Endothelial cell of umbilical vein (primary cell): Measurements from ENCODE around the gene SLFN14. TPM values are rescaled to one million over a fixed set of nuclear protein-coding genes. Genes with fewer than 3 reads are reported as not detected.

Experiments used
- BruUV-seq: library from RNA; stranded (reverse); fragments of 400-500 nt; replicated peaks from 2 replicates; lab custom pipeline; 2021; lab: Mats Ljungman, UMichigan
- CTCF ChIA-PET: fragments of 300-600, 350-600 bp; sonication (Branson Sonifier 250); formaldehyde crosslinking; loops from one replicate; lab custom pipeline; 2021; ENCODE audit warnings: antibody characterized with exemption, inconsistent platforms; lab: Charles Lee
- POLR2A ChIA-PET: fragments of 300-600, 350-600 bp; sonication (Branson Sonifier 250); formaldehyde crosslinking; loops from one replicate; lab custom pipeline; 2021; ENCODE audit warnings: antibody characterized with exemption, inconsistent platforms; lab: Charles Lee
- DNase-seq: peaks from one replicate; pipeline ENCODE4 v3.0.0-alpha.2; 2011; ENCODE audit warnings: low read depth, low spot score
- FAIRE-seq: peaks from 2 replicates; lab custom pipeline; 2011; peaks lifted over from hg19 to GRCh38; lab: Jason Lieb, UNC
- H2AFZ ChIP-seq: 2 replicates; pipeline ENCODE4 v1.6.0; 2012; ENCODE audit warnings: low read depth, low read length, control low read depth, inconsistent platforms
- H3K27ac ChIP-seq: 2 replicates; pipeline ENCODE4 v1.5.1; 2011; ENCODE audit warnings: low read depth, mild to moderate bottlenecking, control low read depth, low read length, moderate library complexity; ENCODE audit not compliant: insufficient read depth
- H3K27me3 ChIP-seq, 2 experiments: 2 replicates each; pipeline versions ENCODE4 v1.6.0 to v1.6.1; 2011; ENCODE audit warnings: low read length in 2 of 2, mixed read lengths in 1 of 2; ENCODE audit not compliant: control insufficient read depth in 2 of 2, insufficient read depth in 2 of 2
- H3K36me3 ChIP-seq, 2 experiments: 2 replicates in 1 of 2; 3 replicates in 1 of 2; pipeline ENCODE4 v1.5.1; 2011; ENCODE audit warnings: low read length in 2 of 2, mild to moderate bottlenecking in 1 of 2, moderate library complexity in 1 of 2; ENCODE audit not compliant: control insufficient read depth in 2 of 2, insufficient read depth in 2 of 2; ENCODE audit errors: extremely low read depth in 1 of 2
- H3K4me1 ChIP-seq: 3 replicates; pipeline ENCODE4 v1.5.1; 2011; ENCODE audit warnings: mild to moderate bottlenecking, low read length; ENCODE audit not compliant: control insufficient read depth, insufficient read depth; ENCODE audit errors: extremely low read depth
- H3K4me2 ChIP-seq: 2 replicates; pipeline ENCODE4 v1.6.1; 2011; ENCODE audit warnings: low read length, control low read depth, mixed read lengths; ENCODE audit not compliant: insufficient read depth
- H3K4me3 ChIP-seq, 3 experiments: fragments of 200-600 bp in 1 of 3; sonication (generic), shearing (Covaris generic) in 1 of 3; replicated peaks in 1 of 3; 2 replicates each; pipeline ENCODE4 v1.5.1; 2011 to 2016; ENCODE audit warnings: control low read depth in 3 of 3, low read length in 3 of 3, mild to moderate bottlenecking in 2 of 3, inconsistent platforms in 1 of 3, low read depth in 1 of 3, moderate library complexity in 1 of 3; ENCODE audit not compliant: insufficient read depth in 1 of 3
- H3K79me2 ChIP-seq: 2 replicates; pipeline ENCODE4 v1.6.0; 2012; ENCODE audit warnings: low read length, inconsistent platforms; ENCODE audit not compliant: control insufficient read depth, insufficient read depth
- H3K9ac ChIP-seq: replicated peaks from 2 replicates; pipeline ENCODE3; 2011; ENCODE audit warnings: low read length, control low read depth; ENCODE audit not compliant: insufficient read depth; ENCODE audit errors: extremely low read depth
- H3K9me1 ChIP-seq: replicated peaks from 3 replicates; pipeline ENCODE4 v1.6.0; 2011; ENCODE audit warnings: mild to moderate bottlenecking, low read length; ENCODE audit not compliant: control insufficient read depth, insufficient read depth; ENCODE audit errors: extremely low read depth
- H3K9me3 ChIP-seq: replicated peaks from 2 replicates; pipeline ENCODE4 v1.5.1; 2012; ENCODE audit warnings: low read length, inconsistent platforms; ENCODE audit not compliant: control insufficient read depth, insufficient read depth
- H4K20me1 ChIP-seq: replicated peaks from 2 replicates; pipeline ENCODE3; 2011; ENCODE audit warnings: mild to moderate bottlenecking, low read length; ENCODE audit not compliant: control insufficient read depth, insufficient read depth; ENCODE audit errors: extremely low read depth
- EZH2 ChIP-seq: IDR thresholded peaks from 2 replicates; pipeline ENCODE4 v1.6.1; 2012; ENCODE audit warnings: borderline replicate concordance, low read depth, mild to moderate bottlenecking, moderate library complexity, low read length, inconsistent platforms; ENCODE audit not compliant: severe bottlenecking
- FOS ChIP-seq: IDR thresholded peaks from 2 replicates; pipeline ENCODE4 v1.6.1; 2011; ENCODE audit warnings: mild to moderate bottlenecking, low read length, moderate library complexity, borderline replicate concordance; ENCODE audit not compliant: insufficient read depth
- GATA2 ChIP-seq: IDR thresholded peaks from 2 replicates; pipeline ENCODE4 v1.7.0; 2011; ENCODE audit warnings: low read depth, mild to moderate bottlenecking, moderate library complexity, mixed read lengths, low read length; ENCODE audit not compliant: insufficient read length, insufficient read depth
- JUN ChIP-seq: IDR thresholded peaks from 2 replicates; pipeline ENCODE4 v1.6.1; 2011; ENCODE audit warnings: borderline replicate concordance, low read depth; ENCODE audit not compliant: insufficient read length, insufficient read depth
- MYC ChIP-seq: IDR thresholded peaks from one replicate; pipeline ENCODE4 v1.6.1; 2011; ENCODE audit warnings: mild to moderate bottlenecking, low read depth, low read length
- POLR2A ChIP-seq: IDR thresholded peaks from 2 replicates; pipeline ENCODE4 v1.6.1; 2012; ENCODE audit warnings: low read depth, mild to moderate bottlenecking, control low read depth, low read length
- POLR2AphosphoS5 ChIP-seq: IDR thresholded peaks from 2 replicates; pipeline ENCODE4 v1.6.1; 2012; ENCODE audit warnings: low read depth, mild to moderate bottlenecking, control low read depth, low read length, moderate library complexity; ENCODE audit not compliant: insufficient read depth
- dilution Hi-C: fragments of 300-500 bp; cut with MboI; formaldehyde crosslinking; loops from one replicate; pipeline ENCODE4 v1.15.0; 2019; ENCODE audit warnings: low sequenced_read_pairs; ENCODE audit not compliant: extremely low pct_ligation_motif_present
- intact Hi-C: fragments of 100-400 bp; cut with micrococcal nuclease; formaldehyde crosslinking; loops from one replicate; pipeline ENCODE4 v1.10.0; 2022
- polyA plus RNA-seq, 4 experiments: library from polyadenylated mRNA; depleted of rRNA in 3 of 4; stranded (reverse) in 3 of 4; unstranded in 1 of 4; fragments of >200 nt; gene quantifications; 2 replicates each; pipeline versions ENCODE4 v1.2.1 to v1.2.3, GENCODE V29; 2011 to 2012; ENCODE audit warnings: missing spikeins in 1 of 4
- total RNA-seq: library from RNA; stranded (reverse); gene quantifications from 2 replicates; pipeline ENCODE4 v1.2.3, GENCODE V29; 2021
- TF ChIP-seq, protein P1 (sequence below), 2 donors: IDR thresholded peaks; 1 replicate in 1 of 2; 2 replicates in 1 of 2; pipeline ENCODE4 v1.5.1; 2011; ENCODE audit warnings: low read length in 2 of 2, mild to moderate bottlenecking in 2 of 2, moderate library complexity in 2 of 2, control low read depth in 1 of 2, inconsistent platforms in 1 of 2, low read depth in 1 of 2; ENCODE audit not compliant: insufficient read depth in 1 of 2; ENCODE audit errors: extremely low read depth in 1 of 2
- TF ChIP-seq, protein P2 (sequence below): IDR thresholded peaks from 2 replicates; pipeline ENCODE4 v1.6.1; 2011; ENCODE audit not compliant: insufficient read depth, insufficient read length

The SLFN14 gene
- total and polyA plus RNA-seq, 2 donors (not counting 3 experiments of a cell fraction or from before 2014, with no cell fraction given) = not detected

DNA sequence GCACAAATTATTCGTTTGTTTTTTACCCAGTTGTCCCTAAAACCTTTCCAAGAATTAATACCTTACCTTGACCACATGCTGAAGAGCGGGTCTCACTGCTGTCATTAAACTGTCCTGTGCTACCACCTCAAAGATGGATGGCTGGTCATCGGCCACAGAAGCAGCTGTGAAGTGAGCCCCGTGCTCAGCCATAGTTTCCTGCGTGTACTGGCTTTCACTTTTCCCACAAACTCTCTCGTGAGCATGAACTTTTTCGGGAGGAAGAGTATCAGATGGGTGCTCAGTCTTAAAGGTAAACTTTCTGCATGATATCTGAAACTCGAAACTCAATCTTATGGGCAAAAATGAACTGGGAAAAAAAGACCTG lies 17.2 kb upstream of the SLFN14 start:
- Histone ChIP-seq H3K9ac (peak overlapping the region; percentile 77), H3K79me2 (no peaks in the 10 kb centered on the region), H3K4me3 (peak overlapping the region; percentile 60 to 77 (median 64)), H3K27ac (no peak overlapping the region), H3K27me3 (no peaks in the 10 kb centered on the region), H3K4me1 (peaks cover 12% of the 10 kb centered on the region), H4K20me1 (no peaks in the 10 kb centered on the region), H3K9me1 (no peaks in the 10 kb centered on the region), H3K4me2 (peak overlapping the region; percentile 83), H3K36me3 (peaks cover 0 to 2% of the 10 kb centered on the region in 2 experiments), H3K9me3 (no peaks in the 10 kb centered on the region), H2AFZ (peak overlapping the region; percentile 71)
- ChIA-PET CTCF (interaction anchor here (0.8 to 2.2 kb wide), 11 partner anchors 9 to 407 kb away, joined by 3 to 13 read pairs (median 4); partner anchors contain the start of genes AP2B1 and SLFN12L), POLR2A (interaction anchor here (1.4 to 1.8 kb wide), 2 partner anchors 9 to 11 kb away, joined by 5 read pairs; no protein-coding TSS in a partner anchor)
- dilution Hi-C loops = no loop called here
- intact Hi-C loops = loop anchor here (1.0 kb wide), 3 partner anchors 9 to 37 kb away; partner anchors contain the start of gene AP2B1
- FAIRE-seq (peak; percentile 55), DNase-seq (no peak)
- no TSS peak for BruUV-seq
- TF ChIP-seq GATA2 = no peak
- TF ChIP-seq, protein P1, sequence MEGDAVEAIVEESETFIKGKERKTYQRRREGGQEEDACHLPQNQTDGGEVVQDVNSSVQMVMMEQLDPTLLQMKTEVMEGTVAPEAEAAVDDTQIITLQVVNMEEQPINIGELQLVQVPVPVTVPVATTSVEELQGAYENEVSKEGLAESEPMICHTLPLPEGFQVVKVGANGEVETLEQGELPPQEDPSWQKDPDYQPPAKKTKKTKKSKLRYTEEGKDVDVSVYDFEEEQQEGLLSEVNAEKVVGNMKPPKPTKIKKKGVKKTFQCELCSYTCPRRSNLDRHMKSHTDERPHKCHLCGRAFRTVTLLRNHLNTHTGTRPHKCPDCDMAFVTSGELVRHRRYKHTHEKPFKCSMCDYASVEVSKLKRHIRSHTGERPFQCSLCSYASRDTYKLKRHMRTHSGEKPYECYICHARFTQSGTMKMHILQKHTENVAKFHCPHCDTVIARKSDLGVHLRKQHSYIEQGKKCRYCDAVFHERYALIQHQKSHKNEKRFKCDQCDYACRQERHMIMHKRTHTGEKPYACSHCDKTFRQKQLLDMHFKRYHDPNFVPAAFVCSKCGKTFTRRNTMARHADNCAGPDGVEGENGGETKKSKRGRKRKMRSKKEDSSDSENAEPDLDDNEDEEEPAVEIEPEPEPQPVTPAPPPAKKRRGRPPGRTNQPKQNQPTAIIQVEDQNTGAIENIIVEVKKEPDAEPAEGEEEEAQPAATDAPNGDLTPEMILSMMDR (IDR thresholded peaks at IDR 0.05; ENCODE audit: extremely low read depth in 1 of 2, insufficient read depth in 1 of 2, low read depth in 1 of 2, low read length in 2 of 2) = no peak
- no peak for TF ChIP-seq POLR2AphosphoS5
- TF ChIP-seq FOS = no peak
- TF ChIP-seq JUN = no peak
- TF ChIP-seq EZH2 = no peak
- TF ChIP-seq MYC = no peak
- no peak for TF ChIP-seq POLR2A
- TF ChIP-seq, protein P2, sequence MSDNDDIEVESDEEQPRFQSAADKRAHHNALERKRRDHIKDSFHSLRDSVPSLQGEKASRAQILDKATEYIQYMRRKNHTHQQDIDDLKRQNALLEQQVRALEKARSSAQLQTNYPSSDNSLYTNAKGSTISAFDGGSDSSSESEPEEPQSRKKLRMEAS = no peak
